HG03280 (cell line): ENCODE results near the gene C12orf57.

Source experiments
- ATAC-seq: cut with Tn5 transposase; IDR thresholded peaks from one replicate; pipeline ENCODE4 v1.9.1; 2021; ENCODE audit warnings: mild to moderate bottlenecking, moderate library complexity; ENCODE audit not compliant: unreplicated experiment

Gene C12orf57

DNA sequence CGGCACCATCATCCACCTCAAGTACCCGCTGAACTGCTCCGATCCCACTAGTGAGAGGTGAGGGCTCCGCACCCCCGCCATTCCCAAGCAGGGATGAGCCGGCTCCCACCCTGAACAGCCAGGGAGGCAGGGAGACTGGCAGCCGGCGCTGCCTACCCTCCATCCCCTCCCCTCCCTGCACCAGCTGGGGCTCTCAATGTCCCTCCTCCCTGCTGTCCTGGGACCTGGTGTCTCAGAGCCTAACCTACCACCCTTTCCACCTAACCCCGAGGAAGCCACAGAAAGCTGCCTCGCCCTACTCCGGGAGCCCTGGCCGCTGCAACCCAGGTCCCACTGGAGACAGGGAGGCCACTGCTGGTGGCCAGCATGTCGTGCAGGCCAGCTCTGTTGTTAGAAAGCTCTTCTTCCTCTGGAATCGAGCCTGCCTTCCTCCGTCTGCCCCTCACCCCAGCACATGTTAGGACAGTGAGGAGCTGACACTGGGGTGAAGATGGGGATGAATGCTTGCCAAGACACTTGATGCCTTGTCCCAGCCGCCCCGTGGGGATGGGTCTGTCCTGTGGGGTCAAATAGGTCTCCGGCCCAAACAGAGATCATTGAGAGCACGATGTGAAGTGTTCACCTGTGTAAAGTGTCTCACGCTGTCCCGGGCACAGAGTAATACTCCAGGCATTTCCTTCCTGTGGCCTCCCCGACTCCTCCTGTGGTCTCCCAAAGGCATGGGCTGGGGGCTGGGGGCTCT lies 8.5 kb downstream of the C12orf57 start:
- ATAC-seq: no peak

GRCh38 chr12:6952863-6953441 lies 9.1 kb downstream of the C12orf57 start:
- ATAC-seq: no peak

DNA sequence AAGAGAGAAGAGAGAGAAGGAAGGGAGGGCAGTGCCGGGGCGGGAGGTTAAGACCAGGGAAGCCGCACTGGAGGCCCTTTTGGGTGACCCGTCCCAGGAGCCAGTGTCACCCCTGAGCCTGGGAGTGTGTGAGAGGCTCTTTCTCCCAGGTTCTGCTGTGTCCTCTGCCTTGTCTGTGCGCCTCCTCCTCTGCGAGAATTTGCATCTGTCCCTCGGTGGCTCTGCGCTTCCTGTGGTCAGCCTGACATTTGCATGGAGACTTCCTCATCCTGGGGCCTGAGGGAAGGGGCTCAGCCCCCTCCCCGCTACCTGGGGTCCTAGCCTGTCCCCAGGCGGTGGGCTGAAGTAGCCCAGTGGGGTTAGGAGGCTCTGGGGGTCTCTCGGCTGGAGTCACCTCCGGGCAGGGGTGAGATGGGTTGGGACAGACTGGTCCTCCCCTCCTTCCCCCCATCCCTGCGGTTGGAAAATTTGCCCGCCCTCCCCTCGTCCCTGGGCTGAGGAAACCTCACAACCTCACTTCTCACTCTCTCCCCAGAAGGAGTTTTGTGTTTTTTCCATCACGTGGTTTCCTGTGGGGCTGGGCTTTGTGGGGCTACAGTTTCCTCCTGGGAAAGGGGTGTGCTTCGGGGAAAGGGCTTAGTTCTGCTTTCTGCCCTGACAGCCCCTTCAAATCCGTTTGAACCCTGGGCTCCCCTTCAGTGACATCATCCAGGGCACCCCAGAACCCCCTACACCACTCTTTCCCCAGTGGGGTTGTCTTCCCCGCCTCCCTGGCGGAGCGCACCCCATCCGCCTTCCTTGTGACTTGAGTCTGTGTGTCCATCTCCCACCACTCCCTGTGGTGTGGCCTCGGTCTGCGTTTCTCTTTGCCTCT lies 9.9 kb downstream of the C12orf57 start:
- peak; percentile 50 for ATAC-seq

GRCh38 chr12:6954316-6955107 lies 10.7 kb downstream of the C12orf57 start:
- no peak for ATAC-seq

DNA sequence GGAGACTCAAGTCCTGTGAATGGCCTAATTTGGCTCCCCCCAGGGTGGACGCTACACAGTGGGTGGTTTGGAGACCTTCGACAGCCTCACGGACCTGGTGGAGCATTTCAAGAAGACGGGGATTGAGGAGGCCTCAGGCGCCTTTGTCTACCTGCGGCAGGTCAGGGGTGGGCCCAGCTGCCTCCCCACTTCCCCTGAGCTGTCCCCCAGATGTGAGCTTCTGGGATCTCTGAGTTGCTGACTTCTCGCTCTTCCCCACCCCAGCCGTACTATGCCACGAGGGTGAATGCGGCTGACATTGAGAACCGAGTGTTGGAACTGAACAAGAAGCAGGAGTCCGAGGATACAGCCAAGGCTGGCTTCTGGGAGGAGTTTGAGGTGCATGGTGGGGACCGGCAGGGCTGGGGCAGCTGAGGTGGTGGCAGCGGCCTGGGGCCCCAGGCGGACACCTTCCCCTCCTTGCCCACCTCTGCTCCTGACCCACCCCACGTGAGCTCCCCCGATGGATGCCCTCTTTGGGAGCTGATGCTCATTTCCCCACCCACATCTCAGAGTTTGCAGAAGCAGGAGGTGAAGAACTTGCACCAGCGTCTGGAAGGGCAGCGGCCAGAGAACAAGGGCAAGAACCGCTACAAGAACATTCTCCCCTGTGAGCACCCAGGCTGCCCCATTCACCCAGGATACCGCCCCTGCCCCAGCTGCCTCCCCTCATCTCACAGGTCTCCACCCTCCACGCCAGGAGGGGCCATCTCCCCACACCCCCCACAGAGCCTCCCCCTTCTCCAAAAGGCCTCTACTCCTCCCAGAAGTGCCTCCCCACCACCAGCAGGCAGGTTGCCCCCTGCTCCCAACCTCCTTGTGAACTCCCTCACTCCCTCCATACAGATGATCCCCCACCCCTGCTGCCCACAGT lies 11.5 kb downstream of the C12orf57 start:
- ATAC-seq: no peak

- no peak for ATAC-seq
These were observed 12.4 kb downstream of the C12orf57 start for GRCh38 chr12:6956021-6956727.

DNA sequence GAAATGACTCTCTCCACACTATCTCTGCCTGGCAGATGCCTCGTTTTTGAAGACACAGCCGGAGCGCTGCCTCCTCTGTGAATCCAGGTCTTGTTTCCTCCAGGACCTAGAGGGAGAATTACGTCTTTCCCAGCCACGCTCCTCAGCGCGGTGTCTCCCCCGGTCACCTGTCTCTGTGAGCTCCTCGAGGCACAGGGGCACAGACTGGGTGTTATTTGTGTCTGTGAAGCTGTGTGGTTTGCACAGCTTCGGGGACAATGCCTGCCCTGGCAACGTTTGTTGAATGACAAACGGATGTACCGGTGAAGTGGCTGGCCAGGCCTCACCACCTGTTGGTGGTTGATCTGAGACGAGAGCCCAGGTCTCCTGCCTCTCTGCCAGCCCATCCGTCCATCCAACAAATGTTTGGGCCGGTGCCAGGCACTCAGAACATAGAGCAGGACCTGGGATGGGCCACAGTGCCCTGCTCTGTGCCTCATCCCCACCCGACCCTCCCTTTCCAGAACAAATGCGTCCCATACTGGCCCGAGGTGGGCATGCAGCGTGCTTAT lies 13.4 kb downstream of the C12orf57 start:
- ATAC-seq: no peak

- no peak for ATAC-seq
These were observed 14.2 kb downstream of the C12orf57 start for GRCh38 chr12:6957741-6958608.

- no peak for ATAC-seq
These were observed 14.8 kb downstream of the C12orf57 start for GRCh38 chr12:6958609-6959057.

GRCh38 chr12:6959058-6959804 lies 15.4 kb downstream of the C12orf57 start:
- peak; percentile 46 for ATAC-seq

GRCh38 chr12:6959805-6960592 lies 16.2 kb downstream of the C12orf57 start:
- ATAC-seq: no peak

- peak; percentile 26 for ATAC-seq
These were observed 16.9 kb downstream of the C12orf57 start for GRCh38 chr12:6960593-6961277.

GRCh38 chr12:6961278-6961694 lies 17.5 kb downstream of the C12orf57 start:
- no peak for ATAC-seq

GRCh38 chr12:6961695-6962284 lies 18.0 kb downstream of the C12orf57 start:
- ATAC-seq: no peak

DNA sequence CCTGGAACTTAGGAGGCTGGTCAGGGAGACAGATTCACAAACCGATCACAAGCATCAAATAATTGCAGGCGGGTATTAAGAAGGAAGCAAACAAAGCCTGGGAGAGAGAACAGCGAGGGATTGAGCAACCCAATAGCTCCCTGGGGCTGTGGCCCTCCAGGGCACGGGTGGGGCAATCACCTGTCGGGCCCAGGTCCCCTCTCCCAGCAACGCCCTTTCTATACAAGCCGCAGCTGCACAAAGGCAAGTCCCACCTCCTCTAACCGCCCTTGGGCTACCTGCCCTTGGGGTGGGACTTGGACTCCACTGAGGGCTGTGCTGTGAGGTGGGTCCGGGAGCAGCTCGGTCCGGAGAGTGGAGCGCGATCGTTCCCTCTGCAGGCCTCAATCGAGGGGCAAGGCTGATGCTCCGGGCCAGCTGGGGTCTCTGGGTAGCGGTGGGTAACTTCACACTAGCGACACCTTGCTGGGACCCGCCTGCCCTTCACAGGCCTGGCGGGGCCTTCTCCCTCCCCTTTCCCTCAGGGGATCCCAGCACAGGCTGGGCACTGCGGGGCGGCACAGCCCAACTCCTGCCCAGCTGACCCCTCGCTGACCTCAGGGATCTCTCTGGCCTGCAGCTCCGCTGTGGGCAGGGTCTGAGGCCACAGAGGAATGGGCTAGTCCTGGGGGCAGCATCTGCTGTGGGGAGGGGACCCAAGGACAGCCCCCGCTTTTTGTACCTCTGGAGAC lies 18.6 kb downstream of the C12orf57 start:
- ATAC-seq: no peak
